A673 (cell line): ENCODE results near the gene FAM184B.

Experiments used
- CTCF ChIP-seq: fragments of 300-800, 200-600 bp; sonication (generic); conservative IDR thresholded peaks from 2 replicates; pipeline ENCODE4 v1.5.1; 2017; ENCODE audit warnings: low read depth, mild to moderate bottlenecking, antibody characterized with exemption, low read length, moderate library complexity, mixed read lengths
- EZH2 ChIP-seq: fragments of 200-600 bp; sonication (generic); IDR thresholded peaks from 2 replicates; pipeline ENCODE4 v1.6.1; 2017; ENCODE audit warnings: borderline replicate concordance, low read depth, mild to moderate bottlenecking, mixed read lengths, antibody characterized with exemption, low read length; ENCODE audit not compliant: poor library complexity, severe bottlenecking

- no peak for TF ChIP-seq CTCF
- TF ChIP-seq EZH2, result no peak
These were observed 54.5 kb downstream of the FAM184B start for GRCh38 chr4:17726911-17727310.
